ENCODE measurements around the gene FAM168B. TPM values are rescaled to one million over a fixed set of nuclear protein-coding genes. Genes with fewer than 3 reads are reported as not detected.

Gene FAM168B
- total RNA-seq, 4 donors from 2014 or later: 56.4 to 108 (median 86.9) TPM

GRCh38 chr2:131054488-131054887 lies 38.8 kb downstream of the FAM168B start:
- intact Hi-C loops (cut with DNase I; ENCODE audit: low total_unique reads): no loop called here
- WGBS, 2 donors: 91 to 95% methylated on average over 7 of the region's 7 CpGs
- no peak for DNase-seq (ENCODE audit: low spot score in 2 of 2)
- H3K4me3 ChIP-seq (ENCODE audit: low read depth, poor library complexity, severe bottlenecking): no peak overlapping the region
- TF ChIP-seq POLR2A (IDR thresholded peaks at IDR 0.05): no peak
- TF ChIP-seq, protein P1, sequence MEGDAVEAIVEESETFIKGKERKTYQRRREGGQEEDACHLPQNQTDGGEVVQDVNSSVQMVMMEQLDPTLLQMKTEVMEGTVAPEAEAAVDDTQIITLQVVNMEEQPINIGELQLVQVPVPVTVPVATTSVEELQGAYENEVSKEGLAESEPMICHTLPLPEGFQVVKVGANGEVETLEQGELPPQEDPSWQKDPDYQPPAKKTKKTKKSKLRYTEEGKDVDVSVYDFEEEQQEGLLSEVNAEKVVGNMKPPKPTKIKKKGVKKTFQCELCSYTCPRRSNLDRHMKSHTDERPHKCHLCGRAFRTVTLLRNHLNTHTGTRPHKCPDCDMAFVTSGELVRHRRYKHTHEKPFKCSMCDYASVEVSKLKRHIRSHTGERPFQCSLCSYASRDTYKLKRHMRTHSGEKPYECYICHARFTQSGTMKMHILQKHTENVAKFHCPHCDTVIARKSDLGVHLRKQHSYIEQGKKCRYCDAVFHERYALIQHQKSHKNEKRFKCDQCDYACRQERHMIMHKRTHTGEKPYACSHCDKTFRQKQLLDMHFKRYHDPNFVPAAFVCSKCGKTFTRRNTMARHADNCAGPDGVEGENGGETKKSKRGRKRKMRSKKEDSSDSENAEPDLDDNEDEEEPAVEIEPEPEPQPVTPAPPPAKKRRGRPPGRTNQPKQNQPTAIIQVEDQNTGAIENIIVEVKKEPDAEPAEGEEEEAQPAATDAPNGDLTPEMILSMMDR (IDR thresholded peaks at IDR 0.05): no peak

- 90 to 91% methylated on average over 8 of the region's 8 CpGs for WGBS, 2 donors
Observed at GRCh38 chr2:131052741-131053263, 40.5 kb downstream of the FAM168B start.

GRCh38 chr2:131050896-131051295 lies 42.4 kb downstream of the FAM168B start:
- H3K4me3 ChIP-seq (ENCODE audit: low read depth, poor library complexity, severe bottlenecking): no peak overlapping the region
- WGBS, 2 donors: 90 to 93% methylated on average over 7 to 8 of the region's 8 CpGs
- DNase-seq (ENCODE audit: low spot score in 2 of 2): no peak
- intact Hi-C loops (cut with DNase I; ENCODE audit: low total_unique reads): no loop called here
- TF ChIP-seq, protein P1 (IDR thresholded peaks at IDR 0.05): no peak
- TF ChIP-seq POLR2A (IDR thresholded peaks at IDR 0.05): no peak

More at GRCh38 chr2:131052741-131053263, 40.5 kb downstream of the FAM168B start:
- TF ChIP-seq, protein P1 (IDR thresholded peaks at IDR 0.05): no peak
- no peak for TF ChIP-seq POLR2A (IDR thresholded peaks at IDR 0.05)
- no peak overlapping the region for H3K4me3 ChIP-seq (ENCODE audit: low read depth, poor library complexity, severe bottlenecking)
- intact Hi-C loops (cut with DNase I; ENCODE audit: low total_unique reads): no loop called here
- DNase-seq (ENCODE audit: low spot score in 2 of 2): no peak

DNA sequence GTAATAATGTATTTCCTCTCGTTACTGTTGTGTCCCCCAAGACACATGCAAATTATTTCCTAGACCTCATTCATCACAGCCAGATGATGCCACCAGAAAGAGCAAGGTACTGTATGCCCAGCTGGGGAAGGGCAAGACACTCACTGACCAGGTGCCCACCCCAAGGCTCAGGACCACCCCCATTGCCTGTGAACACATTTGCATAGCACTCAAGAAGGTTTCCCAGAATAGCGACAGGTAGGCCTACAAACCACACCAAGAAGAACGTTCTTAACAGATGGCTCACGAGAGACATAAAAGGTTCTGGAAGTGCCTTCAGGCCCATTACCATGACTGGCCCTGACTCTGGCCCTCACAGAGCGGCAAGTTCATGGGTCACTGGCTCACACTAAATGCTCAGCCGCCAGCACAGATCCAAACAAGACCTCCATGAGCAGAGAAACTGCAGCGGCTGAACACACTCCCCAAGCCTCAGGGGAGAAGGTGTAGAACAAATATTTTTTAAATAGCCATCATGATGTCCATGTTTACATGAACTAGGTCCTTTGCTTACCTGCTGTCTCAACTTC lies 44.0 kb downstream of the FAM168B start:
- no peak for DNase-seq (ENCODE audit: low spot score in 2 of 2)
- TF ChIP-seq POLR2A (IDR thresholded peaks at IDR 0.05): no peak
- TF ChIP-seq, protein P1 (IDR thresholded peaks at IDR 0.05): no peak
- intact Hi-C loops (cut with DNase I; ENCODE audit: low total_unique reads): no loop called here
- H3K4me3 ChIP-seq (ENCODE audit: low read depth, poor library complexity, severe bottlenecking): no peak overlapping the region
- WGBS, 2 donors: 88 to 91% methylated on average over 7 of the region's 7 CpGs

DNA sequence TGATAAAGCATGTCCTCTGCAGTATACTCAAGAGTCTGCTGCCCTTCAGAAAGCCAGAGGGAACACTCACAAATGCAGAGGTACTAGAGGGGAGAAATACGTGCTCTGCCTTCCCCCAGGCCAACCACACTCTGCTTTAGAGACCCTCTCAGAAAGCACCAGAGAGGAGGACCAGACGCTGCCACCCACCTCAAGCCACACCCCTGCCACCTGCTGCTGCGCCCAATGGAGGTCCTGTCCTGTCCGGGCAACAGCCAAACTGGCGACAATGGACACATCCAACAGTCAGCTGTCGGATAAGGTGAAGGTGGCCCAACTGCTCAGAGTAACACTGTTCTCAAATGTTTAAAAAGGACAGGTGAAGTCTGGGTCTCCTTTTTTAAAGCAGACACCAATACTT lies 44.6 kb downstream of the FAM168B start:
- TF ChIP-seq, protein P1 (IDR thresholded peaks at IDR 0.05): no peak
- TF ChIP-seq POLR2A (IDR thresholded peaks at IDR 0.05): no peak
- intact Hi-C loops (cut with DNase I; ENCODE audit: low total_unique reads): no loop called here
- H3K4me3 ChIP-seq (ENCODE audit: low read depth, poor library complexity, severe bottlenecking): no peak overlapping the region
- no peak for DNase-seq (ENCODE audit: low spot score in 2 of 2)
- 90 to 96% methylated on average over 6 of the region's 6 CpGs for WGBS, 2 donors
